BLaER1 treated with 17β-estradiol and CSF1 and Interleukin-3, amounts not matched to agents 10 nM and 100 nM (cell line): ENCODE results near the gene DOHH.

Experiments used
- H3K27ac ChIP-seq, 11 experiments: shearing (Covaris generic); formaldehyde crosslinking; 2 replicates each; pipeline ENCODE4 v1.8.1; 2022
- H3K27me3 ChIP-seq, 11 experiments: shearing (Covaris generic); formaldehyde crosslinking; 2 replicates each; pipeline ENCODE4 v1.8.1; 2022
- H3K36me3 ChIP-seq, 11 experiments: shearing (Covaris generic); formaldehyde crosslinking; 2 replicates each; pipeline ENCODE4 v1.8.1; 2022
- H3K4me1 ChIP-seq, 10 experiments: shearing (Covaris generic); formaldehyde crosslinking; 2 replicates each; pipeline ENCODE4 v1.8.1; 2022
- H3K4me2 ChIP-seq, 11 experiments: shearing (Covaris generic); formaldehyde crosslinking; 2 replicates each; pipeline ENCODE4 v1.8.1; 2022
- H3K4me3 ChIP-seq, 10 experiments: shearing (Covaris generic); formaldehyde crosslinking; 2 replicates each; pipeline ENCODE4 v1.8.1; 2022
- H3K9ac ChIP-seq, 11 experiments: shearing (Covaris generic); formaldehyde crosslinking; 2 replicates each; pipeline ENCODE4 v1.8.1; 2022
- H3K9me3 ChIP-seq, 11 experiments: shearing (Covaris generic); formaldehyde crosslinking; replicated peaks in 1 of 11; 2 replicates each; pipeline ENCODE4 v1.8.1; 2022
- H4K20me1 ChIP-seq, 11 experiments: shearing (Covaris generic); formaldehyde crosslinking; 2 replicates each; pipeline ENCODE4 v1.8.1; 2022
- Cebpa-rat ChIP-seq, 11 experiments: shearing (Covaris generic); IDR thresholded peaks; 2 replicates each; pipeline ENCODE4 v1.8.1; 2022

Gene DOHH

GRCh38 chr19:3481241-3482090 lies 19.0 kb downstream of the DOHH start:
- no peak overlapping the region for H3K27ac ChIP-seq
- H3K9me3 ChIP-seq, result 0 out of 22 replicates have a peak, but pooled peaks cover 0 to under 1% (median 0%) of the 10 kb centered on the region in 11 experiments
- peaks cover 0 to 9% (median 0%) of the 10 kb centered on the region in 11 experiments; a peak in 2 of 22 replicates for H3K27me3 ChIP-seq
- H3K4me1 ChIP-seq, result peaks cover 8 to 39% (median 32%) of the 10 kb centered on the region in 10 experiments; a peak in 18 of 20 replicates
- peaks cover 0 to 2% (median 0%) of the 10 kb centered on the region in 11 experiments; a peak in 5 of 22 replicates for H3K36me3 ChIP-seq
- H3K4me2 ChIP-seq, result peak overlapping the region in 9 of 11 experiments; percentile 68 to 92 (median 86); a peak in 17 of 22 replicates
- H3K4me3 ChIP-seq, result no peak overlapping the region
- peak overlapping the region in 4 of 11 experiments; percentile 38 to 80 (median 76); a peak in 4 of 22 replicates for H3K9ac ChIP-seq
- H4K20me1 ChIP-seq, result no peaks in the 10 kb centered on the region
- no peak for TF ChIP-seq Cebpa-rat (IDR thresholded peaks at IDR 0.05)

DNA sequence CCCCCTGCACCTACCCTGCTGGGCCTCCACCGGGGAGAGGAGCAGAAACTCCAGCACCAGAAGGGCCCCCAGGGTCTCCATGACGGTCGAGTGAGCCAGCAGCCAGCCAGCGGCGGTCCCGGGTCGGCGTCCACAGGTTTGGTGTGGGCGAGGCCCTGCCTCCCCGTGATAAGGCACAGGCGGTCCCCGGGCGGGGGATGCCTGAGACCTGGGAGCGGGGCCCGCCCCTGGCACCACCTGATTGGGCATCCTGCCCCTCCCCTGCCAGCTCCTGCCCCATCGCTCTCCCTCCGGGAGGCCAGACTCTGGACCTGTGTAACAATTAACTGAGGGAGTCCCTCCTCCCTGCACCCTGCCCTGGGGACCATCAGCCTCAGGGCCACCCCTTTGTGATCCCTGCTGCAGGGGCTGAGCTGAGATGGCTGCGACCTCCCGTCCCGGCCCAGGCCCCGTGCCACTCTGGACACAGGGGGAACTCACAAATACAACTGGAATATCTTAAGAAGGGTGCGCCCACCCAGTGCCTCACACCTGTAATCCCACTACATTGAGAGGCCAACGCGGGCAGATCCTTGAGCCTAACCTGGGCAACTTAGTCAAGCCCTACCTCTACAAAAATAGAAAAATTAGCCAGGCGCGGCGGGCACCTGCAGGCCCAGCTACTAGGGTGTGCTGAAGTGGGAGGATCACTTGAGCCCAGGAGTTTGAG lies 19.9 kb downstream of the DOHH start, which contains the start of gene SMIM24:
TSS of gene SMIM24 (minus strand) at position 143 of the 709 bp plus-strand sequence. CDS start at position 81, 62 bp downstream.
- Histone ChIP-seq H3K9ac (peak within 1 kb of the TSS in 9 of 11 experiments; percentile 15 to 80 (median 74); a peak in 15 of 22 replicates), H3K4me3 (peak within 1 kb of the TSS in 8 of 10 experiments; percentile 42 to 66 (median 56); a peak in 15 of 20 replicates), H3K9me3 (0 out of 22 replicates have a peak, but pooled peaks cover 0 to 5% (median 0%) of the 10 kb centered on the region in 11 experiments), H3K36me3 (peaks cover 0 to 11% (median 0%) of the 10 kb centered on the region in 11 experiments; a peak in 6 of 22 replicates), H3K4me2 (peak within 1 kb of the TSS; percentile 68 to 96 (median 85)), H3K27me3 (peaks cover 0 to 9% (median 0%) of the 10 kb centered on the region in 11 experiments; a peak in 2 of 22 replicates), H3K27ac (peak within 1 kb of the TSS in 9 of 11 experiments; percentile 53 to 88 (median 84); a peak in 15 of 22 replicates), H3K4me1 (peaks cover 8 to 39% (median 33%) of the 10 kb centered on the region in 10 experiments; a peak in 18 of 20 replicates), H4K20me1 (no peaks in the 10 kb centered on the region)
- TF ChIP-seq Cebpa-rat (IDR thresholded peaks at IDR 0.05), result no peak

DNA sequence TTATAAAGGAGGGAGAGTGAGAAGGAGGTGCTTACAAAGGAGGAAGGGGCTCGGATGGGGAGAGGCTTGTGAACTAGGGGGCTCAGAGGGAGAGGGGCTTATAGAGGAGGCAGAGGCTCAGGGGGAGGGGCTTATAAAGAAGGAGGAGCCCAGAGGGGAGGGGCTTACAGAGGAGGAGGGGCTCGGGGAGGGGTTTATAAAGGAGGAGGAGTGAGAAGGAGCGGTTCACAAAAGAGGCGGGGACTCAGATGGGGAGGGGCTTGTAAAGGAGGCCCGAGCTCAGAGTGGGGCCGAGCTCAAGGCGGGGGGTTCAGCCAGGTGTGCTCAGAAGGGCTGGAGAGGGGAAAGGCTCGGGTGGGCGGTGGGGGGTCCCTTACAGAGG lies 20.6 kb downstream of the DOHH start:
- TF ChIP-seq Cebpa-rat (IDR thresholded peaks at IDR 0.05), result no peak
- H3K9me3 ChIP-seq, result 0 out of 22 replicates have a peak, but pooled peaks cover 0 to 5% (median 0%) of the 10 kb centered on the region in 11 experiments
- no peaks in the 10 kb centered on the region for H4K20me1 ChIP-seq
- peak overlapping the region; percentile 68 to 92 (median 85); a peak in 19 of 22 replicates for H3K4me2 ChIP-seq
- peak overlapping the region in 8 of 10 experiments; percentile 37 to 66 (median 56); a peak in 12 of 20 replicates for H3K4me3 ChIP-seq
- peaks cover 8 to 39% (median 34%) of the 10 kb centered on the region in 10 experiments; a peak in 18 of 20 replicates for H3K4me1 ChIP-seq
- H3K36me3 ChIP-seq, result peaks cover 0 to 14% (median 4%) of the 10 kb centered on the region in 11 experiments; a peak in 7 of 22 replicates
- peak overlapping the region in 7 of 11 experiments; percentile 36 to 80 (median 64); a peak in 12 of 22 replicates for H3K9ac ChIP-seq
- peak overlapping the region in 8 of 11 experiments; percentile 51 to 88 (median 84); a peak in 14 of 22 replicates for H3K27ac ChIP-seq
- peaks cover 0 to 9% (median 0%) of the 10 kb centered on the region in 11 experiments; a peak in 2 of 22 replicates for H3K27me3 ChIP-seq

DNA sequence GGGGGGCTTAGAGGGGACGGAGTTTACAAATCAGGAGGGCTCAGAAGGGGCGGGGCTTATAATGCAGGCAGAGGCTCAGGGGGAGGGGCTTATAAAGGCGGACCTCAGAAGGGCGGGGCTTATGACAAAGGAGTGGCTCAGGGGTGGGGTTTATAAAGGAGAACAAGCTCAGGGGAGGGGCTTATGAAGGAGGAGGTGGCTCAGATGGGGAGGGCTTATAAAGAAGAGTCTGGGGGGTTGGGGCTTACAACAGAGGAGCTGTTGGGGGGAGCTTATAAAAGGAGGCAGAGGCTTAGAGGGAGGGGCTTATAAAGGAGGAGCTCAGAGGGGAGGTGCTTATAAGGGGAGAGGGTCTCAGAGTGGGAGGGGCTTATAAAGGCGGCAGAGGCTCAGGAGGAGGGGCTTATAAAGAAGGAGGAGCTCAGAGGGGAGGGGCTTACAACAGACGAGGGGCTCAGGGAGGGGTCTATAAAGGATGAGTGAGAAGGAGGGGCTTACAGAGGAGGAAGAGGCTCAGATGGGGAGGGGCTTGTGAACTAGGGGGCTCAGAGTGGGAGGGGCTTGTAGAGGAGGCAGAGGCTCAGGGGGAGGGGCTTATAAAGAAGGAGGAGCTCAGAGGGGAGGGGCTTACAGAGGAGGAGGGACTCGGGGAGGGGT lies 21.2 kb downstream of the DOHH start:
- Histone ChIP-seq H3K9me3 (0 out of 22 replicates have a peak, but pooled peaks cover 0 to 5% (median 0%) of the 10 kb centered on the region in 11 experiments), H4K20me1 (peaks cover 0 to 3% (median 0%) of the 10 kb centered on the region in 11 experiments; a peak in 2 of 22 replicates), H3K9ac (peak overlapping the region in 9 of 11 experiments; percentile 48 to 80 (median 75); a peak in 17 of 22 replicates), H3K27ac (peak overlapping the region in 9 of 11 experiments; percentile 53 to 88 (median 84); a peak in 17 of 22 replicates), H3K36me3 (peaks cover 0 to 20% (median 10%) of the 10 kb centered on the region in 11 experiments; a peak in 9 of 22 replicates), H3K4me1 (peaks cover 8 to 42% (median 34%) of the 10 kb centered on the region in 10 experiments; a peak in 18 of 20 replicates), H3K4me2 (peak overlapping the region; percentile 59 to 96 (median 85); a peak in 20 of 22 replicates), H3K4me3 (peak overlapping the region in 9 of 10 experiments; percentile 29 to 66 (median 56); a peak in 17 of 20 replicates), H3K27me3 (peaks cover 0 to 9% (median 0%) of the 10 kb centered on the region in 11 experiments; a peak in 2 of 22 replicates)
- TF ChIP-seq Cebpa-rat (IDR thresholded peaks at IDR 0.05), result no peak

GRCh38 chr19:3478409-3479176 lies 21.9 kb downstream of the DOHH start:
- H3K4me1 ChIP-seq, result peaks cover 14 to 47% (median 40%) of the 10 kb centered on the region in 10 experiments; a peak in 18 of 20 replicates
- peak overlapping the region in 9 of 10 experiments; percentile 29 to 66 (median 56); a peak in 17 of 20 replicates for H3K4me3 ChIP-seq
- peaks cover 0 to 9% (median 0%) of the 10 kb centered on the region in 11 experiments; a peak in 3 of 22 replicates for H4K20me1 ChIP-seq
- H3K9me3 ChIP-seq, result 0 out of 22 replicates have a peak, but pooled peaks cover 0 to 5% (median 0%) of the 10 kb centered on the region in 11 experiments
- no peak for TF ChIP-seq Cebpa-rat (IDR thresholded peaks at IDR 0.05)
- H3K4me2 ChIP-seq, result peak overlapping the region; percentile 59 to 96 (median 79)
- peak overlapping the region in 9 of 11 experiments; percentile 53 to 88 (median 84); a peak in 18 of 22 replicates for H3K27ac ChIP-seq
- H3K36me3 ChIP-seq, result peaks cover 0 to 26% (median 10%) of the 10 kb centered on the region in 11 experiments; a peak in 9 of 22 replicates
- peak overlapping the region in 9 of 11 experiments; percentile 48 to 80 (median 75); a peak in 17 of 22 replicates for H3K9ac ChIP-seq
- H3K27me3 ChIP-seq, result peaks cover 0 to 9% (median 0%) of the 10 kb centered on the region in 11 experiments; a peak in 2 of 22 replicates

DNA sequence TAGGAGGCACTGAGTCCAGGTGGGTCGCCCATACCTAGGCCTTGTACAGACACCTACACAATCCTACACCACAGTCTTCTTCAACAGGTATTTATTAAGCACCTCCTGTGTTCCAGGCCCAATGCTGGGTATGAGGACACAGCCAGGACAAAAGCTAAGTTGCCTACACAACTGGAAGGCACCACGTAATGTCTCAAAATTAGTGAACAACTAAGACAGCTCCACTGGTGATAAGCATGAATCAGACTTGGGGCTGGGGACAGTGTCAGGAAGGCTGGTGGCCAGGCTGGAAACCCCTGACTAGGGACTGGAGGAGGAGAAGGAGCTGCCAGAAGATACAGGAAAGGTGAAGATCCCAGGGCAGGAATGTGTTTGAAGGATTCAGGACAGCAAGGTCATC lies 22.5 kb downstream of the DOHH start:
- H3K9ac ChIP-seq, result peak overlapping the region in 8 of 11 experiments; percentile 70 to 80 (median 76); a peak in 17 of 22 replicates
- H3K36me3 ChIP-seq, result peaks cover 0 to 26% (median 10%) of the 10 kb centered on the region in 11 experiments; a peak in 9 of 22 replicates
- H3K27ac ChIP-seq, result peak overlapping the region in 9 of 11 experiments; percentile 12 to 88 (median 84); a peak in 18 of 22 replicates
- peak overlapping the region in 10 of 11 experiments; percentile 59 to 96 (median 83); a peak in 19 of 22 replicates for H3K4me2 ChIP-seq
- peaks cover 0 to 9% (median 0%) of the 10 kb centered on the region in 11 experiments; a peak in 2 of 22 replicates for H3K27me3 ChIP-seq
- peaks cover 0 to 10% (median 0%) of the 10 kb centered on the region in 11 experiments; a peak in 4 of 22 replicates for H4K20me1 ChIP-seq
- H3K4me1 ChIP-seq, result peaks cover 14 to 48% (median 40%) of the 10 kb centered on the region in 10 experiments; a peak in 18 of 20 replicates
- no peak for TF ChIP-seq Cebpa-rat (IDR thresholded peaks at IDR 0.05)
- peak overlapping the region in 7 of 10 experiments; percentile 43 to 66 (median 53); a peak in 14 of 20 replicates for H3K4me3 ChIP-seq
- H3K9me3 ChIP-seq, result 0 out of 22 replicates have a peak, but pooled peaks cover 0 to 5% (median 0%) of the 10 kb centered on the region in 11 experiments
